Prostate gland (tissue), 2 donors: ENCODE results near the gene GC.

Source experiments
- POLR2A ChIP-seq: fragments of 450-650 bp; IDR thresholded peaks from one replicate; pipeline ENCODE4 v1.6.1; 2016; ENCODE audit warnings: antibody characterized with exemption, mild to moderate bottlenecking
- POLR2AphosphoS5 ChIP-seq: sonication (generic); formaldehyde crosslinking; IDR thresholded peaks from one replicate; pipeline ENCODE4 v1.6.1; 2017; ENCODE audit warnings: antibody characterized with exemption
- TF ChIP-seq, protein P1 (sequence below), 4 experiments: fragments of 200-600 bp in 2 of 4; fragments of 450-650 bp in 2 of 4; sonication (generic) in 2 of 4; IDR thresholded peaks; 1 replicate in 3 of 4; 2 replicates in 1 of 4; pipeline ENCODE4 v1.5.1; 2016 to 2019; ENCODE audit warnings: antibody characterized with exemption in 4 of 4, mild to moderate bottlenecking in 2 of 4, moderate library complexity in 2 of 4

DNA sequence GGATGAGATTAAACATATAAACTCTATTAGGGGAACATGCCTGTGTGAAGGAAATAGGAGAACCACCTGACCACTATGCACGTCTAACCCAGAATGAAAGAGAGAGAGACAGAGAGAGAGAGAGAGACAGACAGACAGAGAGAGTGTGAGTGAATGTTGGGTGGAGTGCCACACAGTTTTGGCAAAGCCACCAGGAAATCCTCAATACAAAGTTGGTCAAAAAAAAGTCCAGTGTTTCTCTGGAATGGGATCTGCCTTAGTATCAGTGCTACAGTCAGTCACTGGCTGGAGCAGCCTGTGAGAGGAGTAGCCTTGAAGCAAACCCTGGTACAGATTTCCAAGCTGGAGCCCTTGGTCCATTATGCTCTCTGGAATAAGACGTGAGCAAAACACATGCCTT is 91.7 kb downstream of the GC start:
- TF ChIP-seq, protein P1, sequence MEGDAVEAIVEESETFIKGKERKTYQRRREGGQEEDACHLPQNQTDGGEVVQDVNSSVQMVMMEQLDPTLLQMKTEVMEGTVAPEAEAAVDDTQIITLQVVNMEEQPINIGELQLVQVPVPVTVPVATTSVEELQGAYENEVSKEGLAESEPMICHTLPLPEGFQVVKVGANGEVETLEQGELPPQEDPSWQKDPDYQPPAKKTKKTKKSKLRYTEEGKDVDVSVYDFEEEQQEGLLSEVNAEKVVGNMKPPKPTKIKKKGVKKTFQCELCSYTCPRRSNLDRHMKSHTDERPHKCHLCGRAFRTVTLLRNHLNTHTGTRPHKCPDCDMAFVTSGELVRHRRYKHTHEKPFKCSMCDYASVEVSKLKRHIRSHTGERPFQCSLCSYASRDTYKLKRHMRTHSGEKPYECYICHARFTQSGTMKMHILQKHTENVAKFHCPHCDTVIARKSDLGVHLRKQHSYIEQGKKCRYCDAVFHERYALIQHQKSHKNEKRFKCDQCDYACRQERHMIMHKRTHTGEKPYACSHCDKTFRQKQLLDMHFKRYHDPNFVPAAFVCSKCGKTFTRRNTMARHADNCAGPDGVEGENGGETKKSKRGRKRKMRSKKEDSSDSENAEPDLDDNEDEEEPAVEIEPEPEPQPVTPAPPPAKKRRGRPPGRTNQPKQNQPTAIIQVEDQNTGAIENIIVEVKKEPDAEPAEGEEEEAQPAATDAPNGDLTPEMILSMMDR (IDR thresholded peaks at IDR 0.05) = no peak
- TF ChIP-seq POLR2AphosphoS5 (no peak), POLR2A (no peak)
